H1 (cell line): ENCODE results near the gene SLC7A5. TPM values are rescaled to one million over a fixed set of nuclear protein-coding genes. Genes with fewer than 3 reads are reported as not detected.

ENCODE experiments used
- CTCF ChIA-PET: fragments of 300-600 bp; sonication (Branson Sonifier 250); formaldehyde crosslinking; loops from one replicate; lab custom pipeline; 2021; ENCODE audit not compliant: partially characterized antibody; lab: Charles Lee
- POLR2A ChIA-PET: fragments of 300-600 bp; sonication (Branson Sonifier 250); formaldehyde crosslinking; loops from one replicate; lab custom pipeline; 2021; ENCODE audit warnings: inconsistent platforms; ENCODE audit not compliant: partially characterized antibody; lab: Charles Lee
- DNase-seq, 2 experiments: peaks; one replicate each; pipeline versions ENCODE4 v3.0.0 to v3.0.0-alpha.2; 2010 to 2022; ENCODE audit warnings: low spot score in 2 of 2, low read depth in 1 of 2, mixed read lengths in 1 of 2
- FAIRE-seq: peaks from 2 replicates; lab custom pipeline; 2011; peaks lifted over from hg19 to GRCh38; lab: Jason Lieb, UNC
- H2AFZ ChIP-seq: 2 replicates; pipeline ENCODE4 v1.8.1; 2012; ENCODE audit warnings: low read length, inconsistent platforms
- H2AK5ac ChIP-seq: 2 replicates; pipeline ENCODE4 v1.6.1; 2013; ENCODE audit warnings: low read depth, low read length
- H2BK120ac ChIP-seq: replicated peaks from 2 replicates; pipeline ENCODE3; 2013; ENCODE audit warnings: low read depth, low read length, inconsistent platforms
- H2BK12ac ChIP-seq: 2 replicates; pipeline ENCODE4 v1.6.1; 2013; ENCODE audit warnings: low read depth, low read length
- H2BK15ac ChIP-seq: 2 replicates; pipeline ENCODE4 v1.6.1; 2013; ENCODE audit warnings: low read length
- H2BK20ac ChIP-seq: 2 replicates; pipeline ENCODE4 v1.6.1; 2013; ENCODE audit warnings: low read length
- H2BK5ac ChIP-seq: 2 replicates; pipeline ENCODE4 v1.6.1; 2013; ENCODE audit warnings: low read depth, low read length
- H3K14ac ChIP-seq: 2 replicates; pipeline ENCODE4 v1.6.1; 2013; ENCODE audit warnings: inconsistent platforms; ENCODE audit not compliant: insufficient read length
- H3K18ac ChIP-seq: 2 replicates; pipeline ENCODE4 v1.6.1; 2013; ENCODE audit warnings: low read length; ENCODE audit errors: extremely low read depth
- H3K23ac ChIP-seq: 2 replicates; pipeline ENCODE4 v1.6.1; 2013; ENCODE audit warnings: inconsistent platforms; ENCODE audit not compliant: insufficient read length
- H3K23me2 ChIP-seq: 2 replicates; pipeline ENCODE4 v1.6.1; 2013; ENCODE audit warnings: low read depth, low read length
- H3K27ac ChIP-seq: 2 replicates; pipeline ENCODE4 v1.6.1; 2011; ENCODE audit warnings: low read depth, low read length, inconsistent platforms
- H3K27me3 ChIP-seq, 4 experiments: replicated peaks in 1 of 4; 1 replicate in 1 of 4; 2 replicates in 3 of 4; pipeline versions ENCODE4 v1.6.1 to v1.8.1; 2011 to 2013; ENCODE audit warnings: low read length in 3 of 4, mild to moderate bottlenecking in 3 of 4, inconsistent platforms in 2 of 4, mixed read lengths in 2 of 4, moderate library complexity in 1 of 4; ENCODE audit not compliant: control insufficient read depth in 3 of 4, insufficient read depth in 3 of 4; ENCODE audit errors: extremely low read depth in 1 of 4
- H3K36me3 ChIP-seq, 4 experiments: 2 replicates each; pipeline versions ENCODE4 v1.6.1 to v1.8.1; 2011 to 2013; ENCODE audit warnings: mild to moderate bottlenecking in 4 of 4, low read length in 3 of 4, moderate library complexity in 2 of 4, control low read depth in 1 of 4, inconsistent platforms in 1 of 4; ENCODE audit not compliant: insufficient read depth in 4 of 4, control insufficient read depth in 2 of 4
- H3K4ac ChIP-seq: replicated peaks from 2 replicates; pipeline ENCODE3; 2013; ENCODE audit warnings: low read length, low read depth, mixed read lengths, inconsistent platforms; ENCODE audit not compliant: insufficient read length
- H3K4me1 ChIP-seq, 4 experiments: replicated peaks in 1 of 4; 1 replicate in 1 of 4; 2 replicates in 3 of 4; pipeline versions ENCODE4 v1.6.1 to v1.8.1; 2011 to 2013; ENCODE audit warnings: low read length in 3 of 4, inconsistent platforms in 2 of 4, mixed read lengths in 1 of 4; ENCODE audit not compliant: insufficient read depth in 4 of 4, control insufficient read depth in 3 of 4
- H3K4me2 ChIP-seq, 2 experiments: 2 replicates each; pipeline versions ENCODE4 v1.6.1 to v1.8.1; 2011 to 2013; ENCODE audit warnings: low read depth in 2 of 2, low read length in 2 of 2, control low read depth in 1 of 2, inconsistent platforms in 1 of 2, mild to moderate bottlenecking in 1 of 2; ENCODE audit not compliant: insufficient read depth in 1 of 2
- H3K4me3 ChIP-seq, 4 experiments: fragments of 200-600, 300-600 bp in 1 of 4; sonication (generic), shearing (Covaris generic), sonication (Bioruptor Twin) in 1 of 4; 2 replicates each; pipeline versions ENCODE4 v1.5.1 to v1.8.1; 2011 to 2016; ENCODE audit warnings: low read length in 4 of 4, low read depth in 3 of 4, control low read depth in 2 of 4, inconsistent platforms in 2 of 4, mild to moderate bottlenecking in 2 of 4, mixed read lengths in 1 of 4, moderate library complexity in 1 of 4; ENCODE audit not compliant: insufficient read depth in 2 of 4; ENCODE audit errors: extremely low read depth in 1 of 4
- H3K56ac ChIP-seq: replicated peaks from 2 replicates; pipeline ENCODE3; 2013; ENCODE audit warnings: low read depth, mild to moderate bottlenecking, mixed read lengths, low read length, inconsistent platforms; ENCODE audit not compliant: insufficient read length
- H3K79me1 ChIP-seq: 2 replicates; pipeline ENCODE4 v1.6.1; 2013; ENCODE audit warnings: low read depth, low read length, control low read depth
- H3K79me2 ChIP-seq, 2 experiments: 2 replicates each; pipeline versions ENCODE4 v1.6.1 to v1.8.1; 2012 to 2013; ENCODE audit warnings: low read length in 2 of 2, mild to moderate bottlenecking in 2 of 2, inconsistent platforms in 1 of 2; ENCODE audit not compliant: insufficient read depth in 2 of 2, control insufficient read depth in 1 of 2
- H3K9ac ChIP-seq, 4 experiments: replicated peaks in 1 of 4; 1 replicate in 1 of 4; 2 replicates in 3 of 4; pipeline versions ENCODE4 v1.6.1 to v1.8.1; 2011 to 2013; ENCODE audit warnings: low read depth in 3 of 4, low read length in 3 of 4, control low read depth in 2 of 4, mild to moderate bottlenecking in 2 of 4, moderate library complexity in 2 of 4, inconsistent platforms in 1 of 4; ENCODE audit errors: extremely low read depth in 1 of 4
- H3K9me3 ChIP-seq, 2 experiments: 2 replicates each; pipeline versions ENCODE4 v1.6.1 to v1.8.1; 2012 to 2013; ENCODE audit warnings: mild to moderate bottlenecking in 2 of 2, moderate library complexity in 2 of 2, control low read depth in 1 of 2, inconsistent platforms in 1 of 2, low read depth in 1 of 2, low read length in 1 of 2, mixed read lengths in 1 of 2; ENCODE audit not compliant: insufficient read depth in 2 of 2
- H4K20me1 ChIP-seq, 2 experiments: replicated peaks in 1 of 2; 2 replicates each; pipeline versions ENCODE3 to v1.8.1; 2011 to 2013; ENCODE audit warnings: inconsistent platforms in 2 of 2, low read length in 2 of 2, mild to moderate bottlenecking in 1 of 2; ENCODE audit not compliant: insufficient read depth in 2 of 2, control insufficient read depth in 1 of 2
- H4K5ac ChIP-seq: 2 replicates; pipeline ENCODE4 v1.6.1; 2013; ENCODE audit warnings: low read length, low read depth, mixed read lengths, inconsistent platforms; ENCODE audit not compliant: insufficient read length
- H4K8ac ChIP-seq: 2 replicates; pipeline ENCODE4 v1.8.0; 2013; ENCODE audit warnings: mild to moderate bottlenecking, moderate library complexity, low read length, inconsistent platforms; ENCODE audit not compliant: insufficient read depth; ENCODE audit errors: extremely low read depth
- H4K91ac ChIP-seq: replicated peaks from 2 replicates; pipeline ENCODE3; 2013; ENCODE audit warnings: low read length, mixed read lengths, inconsistent platforms; ENCODE audit not compliant: insufficient read length
- CHD1 ChIP-seq: IDR thresholded peaks from 2 replicates; pipeline ENCODE4 v1.6.1; 2012; ENCODE audit warnings: low read depth, low read length, improper control_type of control experiment
- SIN3A ChIP-seq, 2 experiments: IDR thresholded peaks in 1 of 2; conservative IDR thresholded peaks in 1 of 2; 2 replicates each; pipeline ENCODE4 v1.6.1; 2011 to 2012; ENCODE audit warnings: low read length in 2 of 2, improper control_type of control experiment in 1 of 2, low read depth in 1 of 2, mild to moderate bottlenecking in 1 of 2
- SIRT6 ChIP-seq: IDR thresholded peaks from one replicate; pipeline ENCODE4 v1.7.1; 2012; ENCODE audit warnings: low read length, inconsistent platforms
- SIX5 ChIP-seq: IDR thresholded peaks from 2 replicates; pipeline ENCODE4 v1.6.1; 2011; ENCODE audit warnings: mild to moderate bottlenecking, low read depth, low read length
- SP1 ChIP-seq: IDR thresholded peaks from 2 replicates; pipeline ENCODE4 v1.6.1; 2011; ENCODE audit warnings: low read depth, low read length
- WGBS, 2 experiments: shearing (Covaris generic) in 1 of 2; methylation state at CpG; one replicate each; pipeline versions ENCODE4 v1.1.6 to v1.1.7; 2013 to 2015; ENCODE audit warnings: low lambda C conversion rate in 2 of 2, mixed read lengths in 2 of 2, inconsistent platforms in 1 of 2, low coverage in 1 of 2, missing lambda C conversion rate in 1 of 2; ENCODE audit not compliant: insufficient replicate concordance in 2 of 2, insufficient coverage in 1 of 2, insufficient read length in 1 of 2; ENCODE audit errors: extremely low coverage in 1 of 2, missing lambda C conversion rate in 1 of 2; 5-methylcytosine and 5-hydroxymethylcytosine counted together
- polyA plus RNA-seq, 7 experiments: library from polyadenylated mRNA; depleted of rRNA in 3 of 7; stranded (reverse) in 5 of 7; unstranded in 2 of 7; fragments of >200 nt in 5 of 7; fragments of 200-250 nt in 2 of 7; gene quantifications; 1 replicate in 5 of 7; 2 replicates in 1 of 7; 4 replicates in 1 of 7; pipeline versions ENCODE4 v1.2.1 to v1.2.3, GENCODE V29; 2011 to 2013; ENCODE audit warnings: missing spikeins in 2 of 7, mixed read lengths in 2 of 7
- total RNA-seq: library from RNA; stranded (reverse); fragmentation: NEBNext Ultra II Directional; extraction: Animal tissue kit (Norgen Biotek cat#: 25700); gene quantifications from 2 replicates; pipeline ENCODE4 v1.2.1, GENCODE V29; 2021

SLC7A5 gene
- total and polyA plus RNA-seq, 2 of the 8 experiments (the other 6 are each of a cell fraction or from before 2014, with no cell fraction given), result 68.2 to 341 TPM

- Histone ChIP-seq H2AFZ (no peak overlapping the region), H2BK12ac (no peak overlapping the region), H3K23me2 (no peaks in the 10 kb centered on the region), H3K56ac (no peak overlapping the region), H3K4me2 (no peak overlapping the region), H3K4me1 (peaks cover 0 to 26% (median 15%) of the 10 kb centered on the region in 4 experiments; a peak in 6 of 7 replicates), H3K23ac (no peak overlapping the region), H3K4ac (no peak overlapping the region), H3K9ac (no peak overlapping the region), H2BK20ac (no peak overlapping the region), H4K8ac (no peak overlapping the region), H3K9me3 (no peaks in the 10 kb centered on the region), H2BK120ac (no peak overlapping the region), H3K4me3 (no peak overlapping the region), H4K91ac (no peak overlapping the region), H3K14ac (no peak overlapping the region), H3K27ac (no peak overlapping the region; the same call in 1 of the 2 replicates), H3K79me2 (no peaks in the 10 kb centered on the region), H3K36me3 (peaks cover 4 to 43% (median 21%) of the 10 kb centered on the region in 4 experiments; a peak in 6 of 8 replicates), H2AK5ac (no peak overlapping the region), H4K20me1 (peaks cover 1 to 3% of the 10 kb centered on the region in 2 experiments), H2BK15ac (no peak overlapping the region), H3K27me3 (no peaks in the 10 kb centered on the region), H4K5ac (no peak overlapping the region), H2BK5ac (peak overlapping the region; percentile 4; the same call in 1 of the 2 replicates), H3K79me1 (no peaks in the 10 kb centered on the region; the same call in none of the 2 replicates), H3K18ac (no peak overlapping the region)
- TF ChIP-seq SIX5 (peak; percentile 14; the same call in 1 of the 2 replicates), SIRT6 (no peak), SP1 (peak; percentile 70; the same call in 1 of the 2 replicates), SIN3A (conservative IDR thresholded peaks at IDR 0.05 in 1 of 2, IDR thresholded peaks at IDR 0.05 in 1 of 2; ENCODE audit: low read depth in 1 of 2, low read length in 2 of 2) (peak in 1 of 2 experiments; percentile 67; a peak in 1 of 4 replicates), CHD1 (no peak)
- DNase-seq (no peak), FAIRE-seq (no peak)
- ChIA-PET POLR2A (interaction anchor here (0.6 to 4.7 kb wide), 12 partner anchors 7 to 57 kb away, joined by 3 to 22 read pairs (median 10); partner anchors contain the start of gene SLC7A5), CTCF (interaction anchor here (0.5 to 1.8 kb wide), 9 partner anchors 9 to 52 kb away, joined by 3 to 11 read pairs (median 6); no protein-coding TSS in a partner anchor)
- 87% methylated on average over 36 of the region's 37 CpGs; no CpG with 5 or more reads in 1 of the 2 experiments for WGBS, 2 experiments
Measured at GRCh38 chr16:87830673-87831420, 38.5 kb downstream of the SLC7A5 start.
